A549 (cell line): ENCODE measurements around the gene TNP1.

Source experiments
- CTCF ChIP-seq: fragments of >200 bp; sonication (Bioruptor Twin); formaldehyde crosslinking; IDR thresholded peaks from 3 replicates; pipeline ENCODE4 v1.5.1; 2016
- E2F6 ChIP-seq: IDR thresholded peaks from 2 replicates; pipeline ENCODE4 v1.6.1; 2012; ENCODE audit warnings: low read depth, borderline replicate concordance
- JUN ChIP-seq, 2 experiments: fragments of >200 bp; sonication (Bioruptor Twin); formaldehyde crosslinking; IDR thresholded peaks; 2 replicates in 1 of 2; 3 replicates in 1 of 2; pipeline ENCODE4 v1.6.1; 2016 to 2017
- PBX3 ChIP-seq: IDR thresholded peaks from 2 replicates; pipeline ENCODE4 v1.6.1; 2012
- POLR2A ChIP-seq: IDR thresholded peaks from 2 replicates; pipeline ENCODE4 v1.6.1; 2012; ENCODE audit warnings: mild to moderate bottlenecking, low read length

- TF ChIP-seq CTCF (no peak), POLR2A (no peak), JUN (IDR thresholded peaks at IDR 0.05) (no peak), E2F6 (no peak), PBX3 (no peak)
These were observed 10.9 kb upstream of the TNP1 start for GRCh38 chr2:216870508-216871332.
